Thyroid gland (tissue), 4 donors: Measurements from ENCODE around the gene PPP1R3G. TPM values are rescaled to one million over a fixed set of nuclear protein-coding genes. Genes with fewer than 3 reads are reported as not detected.
A peak's percentile ranks its signal among the peaks of the same experiment; 100 is the strongest.

Source experiments
- DNase-seq, 2 donors: peaks; one replicate each; pipeline ENCODE4 v3.0.0-alpha.2; 2019
- H3K27ac ChIP-seq, 3 donors: fragments of 200-600 bp; sonication (generic); 1 replicate in 2 of 3; 2 replicates in 1 of 3; pipeline ENCODE4 v1.5.1; 2016 to 2019; ENCODE audit warnings: mild to moderate bottlenecking in 1 of 3, moderate library complexity in 1 of 3
- H3K27me3 ChIP-seq: fragments of 200-600 bp; sonication (generic); one replicate; pipeline ENCODE4 v1.5.1; 2019
- H3K36me3 ChIP-seq, 2 donors: fragments of 200-600 bp; sonication (generic); one replicate each; pipeline ENCODE4 v1.5.1; 2016 to 2019
- H3K4me1 ChIP-seq, 2 donors: fragments of 200-600 bp; sonication (generic); one replicate each; pipeline ENCODE4 v1.5.1; 2017 to 2019
- H3K4me3 ChIP-seq, 3 donors: fragments of 200-600 bp; sonication (generic); replicated peaks in 1 of 3; 1 replicate in 2 of 3; 2 replicates in 1 of 3; pipeline ENCODE4 v1.5.1; 2016; ENCODE audit warnings: mild to moderate bottlenecking in 1 of 3
- H3K9me3 ChIP-seq: fragments of 200-600 bp; sonication (generic); one replicate; pipeline ENCODE4 v1.5.1; 2017
- CTCF ChIP-seq, 6 experiments: fragments of 200-600 bp in 3 of 6; fragments of 450-650 bp in 3 of 6; sonication (generic) in 3 of 6; IDR thresholded peaks; one replicate each; pipeline ENCODE4 v1.5.1; 2016 to 2019; ENCODE audit warnings: antibody characterized with exemption in 6 of 6, mild to moderate bottlenecking in 2 of 6, inconsistent platforms in 1 of 6, moderate library complexity in 1 of 6
- POLR2A ChIP-seq, 2 donors: fragments of 450-650 bp; IDR thresholded peaks; one replicate each; pipeline ENCODE4 v1.6.1; 2017; ENCODE audit warnings: antibody characterized with exemption in 2 of 2, mild to moderate bottlenecking in 2 of 2, moderate library complexity in 1 of 2
- WGBS, 2 donors: methylation state at CpG; one replicate each; pipeline ENCODE4 v1.1.5; 2017; 5-methylcytosine and 5-hydroxymethylcytosine counted together
- intact Hi-C: fragments of 100-400 bp; cut with DNase I; formaldehyde crosslinking; loops from one replicate; pipeline ENCODE4 v1.15.1; 2023
- total RNA-seq, 4 donors: library from RNA; depleted of rRNA; stranded (reverse); fragments of >200 nt; gene quantifications; one replicate each; pipeline ENCODE4 v1.2.3, GENCODE V29; 2016

Gene PPP1R3G
- total RNA-seq, 4 donors from 2014 or later, result 0.78 to 1.6 (median 0.91) TPM

DNA sequence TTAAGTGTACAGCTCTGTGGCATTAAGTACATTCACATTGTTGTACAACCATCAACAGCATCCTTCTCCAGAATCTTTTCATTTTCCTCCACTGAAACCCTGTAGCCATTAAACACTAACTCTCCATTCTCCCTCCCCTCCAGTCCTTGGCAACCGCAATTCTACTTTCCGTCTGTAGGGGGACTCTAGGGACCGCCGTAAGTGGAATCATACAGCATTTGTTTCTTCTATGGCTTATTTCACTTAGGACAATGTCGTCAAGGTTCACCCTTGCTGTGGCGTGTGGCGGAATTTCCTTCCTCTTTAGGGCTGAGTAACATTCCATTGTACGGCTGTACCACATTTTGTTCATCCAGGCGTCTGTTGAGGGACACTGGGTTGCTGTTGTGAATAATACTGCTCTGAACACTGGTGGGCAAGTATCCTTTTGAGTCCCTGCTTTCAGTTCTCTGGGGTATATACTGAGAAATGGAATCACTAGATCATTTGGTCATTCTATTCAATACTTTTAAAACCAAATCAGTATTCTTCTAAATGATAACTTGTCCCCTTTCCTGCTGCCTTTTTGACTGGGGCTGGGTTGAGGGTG, 50.7 kb downstream of the PPP1R3G start:
- 68 to 71% methylated on average over 9 of the region's 9 CpGs for WGBS, 2 donors
- TF ChIP-seq POLR2A (IDR thresholded peaks at IDR 0.05) (no peak), CTCF (IDR thresholded peaks at IDR 0.05) (peak; percentile 35 to 73 (median 50))
- intact Hi-C loops, result no loop called here
- H3K27ac ChIP-seq, result no peak overlapping the region
- DNase-seq, result peak in 1 of 2 donors; percentile 24
- H3K4me3 ChIP-seq, result no peak overlapping the region
- peaks cover 15 to 27% of the 10 kb centered on the region in 2 donors for H3K4me1 ChIP-seq
- no peaks in the 10 kb centered on the region for H3K27me3 ChIP-seq
- H3K36me3 ChIP-seq, result no peaks in the 10 kb centered on the region
- no peaks in the 10 kb centered on the region for H3K9me3 ChIP-seq

DNA sequence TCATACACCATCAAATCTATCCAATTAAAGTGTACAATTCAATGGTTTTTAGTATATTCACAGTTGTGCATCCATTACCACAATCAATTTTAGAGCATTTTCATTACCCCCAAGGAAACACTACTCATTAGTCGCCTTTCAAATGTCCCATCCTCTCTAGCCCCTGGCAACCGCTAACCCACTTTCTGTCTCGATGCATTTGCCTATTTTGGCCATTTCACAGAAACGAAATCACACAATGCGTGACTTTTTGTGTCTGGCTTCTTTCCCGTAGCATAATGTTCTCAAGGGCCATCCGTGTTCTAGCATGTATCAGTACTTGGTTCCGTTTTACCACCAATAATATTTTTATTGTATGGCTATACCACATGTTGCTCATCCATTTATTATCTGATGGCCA, 51.7 kb downstream of the PPP1R3G start:
- Histone ChIP-seq H3K36me3 (no peaks in the 10 kb centered on the region), H3K27me3 (no peaks in the 10 kb centered on the region), H3K4me1 (peaks cover 20 to 36% of the 10 kb centered on the region in 2 donors), H3K27ac (no peak overlapping the region), H3K9me3 (no peaks in the 10 kb centered on the region), H3K4me3 (no peak overlapping the region)
- no peak for DNase-seq
- 98% methylated on average over 8 of the region's 8 CpGs for WGBS, 2 donors
- TF ChIP-seq CTCF (IDR thresholded peaks at IDR 0.05) (no peak), POLR2A (IDR thresholded peaks at IDR 0.05) (no peak)
- intact Hi-C loops, result no loop called here

Other genes starting within 250 kb of the PPP1R3G start
- gene RPP40, start 81.3 kb upstream of the PPP1R3G start, total RNA-seq, result 10 to 100 TPM in 1 of 4 donors, 1 to 10 TPM in 3; 5.0 to 14.2 (median 8.5) TPM
- 10 to 100 TPM; 26.7 to 32.2 (median 29.5) TPM for gene LYRM4, start 175.6 kb downstream of the PPP1R3G start, total RNA-seq
- 10 to 100 TPM; 27.4 to 47.1 (median 34.2) TPM for gene FARS2, start 176.2 kb downstream of the PPP1R3G start, total RNA-seq